ENCODE data around the gene CPT2. TPM values are rescaled to one million over a fixed set of nuclear protein-coding genes. Genes with fewer than 3 reads are reported as not detected.

CPT2 gene
- total and polyA plus RNA-seq, 5 donors: 12.1 to 21.2 (median 15.3) TPM

Other genes with a start within 250 kb of the CPT2 start
- gene PODN, start 134.6 kb upstream of the CPT2 start, total RNA-seq: 10 to 100 TPM; 36.5 to 62.4 (median 48.9) TPM
- gene PODN, start 134.6 kb upstream of the CPT2 start, polyA plus RNA-seq: 40.7 TPM
- 1 to 10 TPM in 2 of 4 donors, under 1 TPM in 2; 0.71 to 1.8 (median 1.1) TPM for gene SLC1A7, start 54.2 kb upstream of the CPT2 start, total RNA-seq
- gene SLC1A7, start 54.2 kb upstream of the CPT2 start, polyA plus RNA-seq: 0.57 TPM
- 10 to 100 TPM; 44.7 to 57.0 (median 49.3) TPM for gene CZIB, start 23.8 kb downstream of the CPT2 start, total RNA-seq
- 63.4 TPM for gene CZIB, start 23.8 kb downstream of the CPT2 start, polyA plus RNA-seq
- 10 to 100 TPM; 19.7 to 28.2 (median 24.5) TPM for gene MAGOH, start 41.7 kb downstream of the CPT2 start, total RNA-seq
- 59.4 TPM for gene MAGOH, start 41.7 kb downstream of the CPT2 start, polyA plus RNA-seq
- 1 to 10 TPM; 1.3 to 2.6 (median 1.9) TPM for gene LRP8, start 131.2 kb downstream of the CPT2 start, total RNA-seq
- 0.27 TPM for gene LRP8, start 131.2 kb downstream of the CPT2 start, polyA plus RNA-seq

All from right cardiac atrium (tissue), 5 donors.